H9 (cell line): ENCODE results near the gene HECW1. TPM values are rescaled to one million over a fixed set of nuclear protein-coding genes. Genes with fewer than 3 reads are reported as not detected.

Experiments used
- DNase-seq: peaks from one replicate; pipeline ENCODE4 v3.0.0-alpha.2; 2017
- H2AFZ ChIP-seq: one replicate; pipeline ENCODE4 v1.6.1; 2013; ENCODE audit warnings: mild to moderate bottlenecking, low read length, control low read depth, moderate library complexity
- H2AK5ac ChIP-seq: 2 replicates; pipeline ENCODE4 v1.6.1; 2013; ENCODE audit warnings: low read length, control low read depth, mixed read lengths; ENCODE audit not compliant: insufficient read length
- H2BK120ac ChIP-seq: one replicate; pipeline ENCODE4 v1.6.1; 2013; ENCODE audit warnings: low read depth, mild to moderate bottlenecking, low read length, control low read depth, inconsistent platforms; ENCODE audit not compliant: poor library complexity, severe bottlenecking
- H2BK12ac ChIP-seq: 2 replicates; pipeline ENCODE4 v1.6.1; 2013; ENCODE audit warnings: low read length, control low read depth, mixed read lengths, low read depth; ENCODE audit not compliant: insufficient read length
- H2BK15ac ChIP-seq: 2 replicates; pipeline ENCODE4 v1.6.1; 2013; ENCODE audit warnings: low read depth, low read length, control low read depth
- H2BK20ac ChIP-seq: one replicate; pipeline ENCODE4 v1.6.1; 2013; ENCODE audit warnings: low read depth, mild to moderate bottlenecking, low read length, control low read depth, inconsistent platforms; ENCODE audit not compliant: poor library complexity, severe bottlenecking
- H2BK5ac ChIP-seq: 2 replicates; pipeline ENCODE4 v1.6.1; 2013; ENCODE audit warnings: low read length, control low read depth, mixed read lengths; ENCODE audit not compliant: insufficient read length
- H3K14ac ChIP-seq: 2 replicates; pipeline ENCODE4 v1.6.1; 2013; ENCODE audit warnings: low read length, control low read depth; ENCODE audit not compliant: insufficient read depth
- H3K18ac ChIP-seq: 2 replicates; pipeline ENCODE4 v1.6.1; 2013; ENCODE audit warnings: low read depth, mild to moderate bottlenecking, mixed read lengths, low read length, control low read depth; ENCODE audit not compliant: insufficient read length
- H3K23ac ChIP-seq: 2 replicates; pipeline ENCODE4 v1.6.1; 2013; ENCODE audit warnings: low read length, control low read depth, mixed read lengths, low read depth; ENCODE audit not compliant: insufficient read length
- H3K23me2 ChIP-seq: 2 replicates; pipeline ENCODE4 v1.6.1; 2013; ENCODE audit warnings: low read depth, mild to moderate bottlenecking, mixed read lengths, low read length, control low read depth; ENCODE audit not compliant: insufficient read length, poor library complexity, severe bottlenecking
- H3K27ac ChIP-seq: 2 replicates; pipeline ENCODE4 v1.5.1; 2013; ENCODE audit warnings: low read length, control low read depth, mixed read lengths, low read depth; ENCODE audit not compliant: insufficient read length
- H3K27me3 ChIP-seq: 2 replicates; pipeline ENCODE4 v1.6.1; 2013; ENCODE audit warnings: low read length, control low read depth, inconsistent platforms; ENCODE audit not compliant: insufficient read depth
- H3K4ac ChIP-seq: 2 replicates; pipeline ENCODE4 v1.6.1; 2013; ENCODE audit warnings: low read depth, mild to moderate bottlenecking, control low read depth, inconsistent platforms, low read length, moderate library complexity
- H3K4me1 ChIP-seq: 2 replicates; pipeline ENCODE4 v1.6.1; 2013; ENCODE audit warnings: low read length, control low read depth, inconsistent platforms; ENCODE audit not compliant: insufficient read depth
- H3K4me2 ChIP-seq: 2 replicates; pipeline ENCODE4 v1.6.1; 2013; ENCODE audit warnings: low read length, control low read depth, mixed read lengths; ENCODE audit not compliant: insufficient read length, insufficient read depth
- H3K56ac ChIP-seq: 2 replicates; pipeline ENCODE4 v1.6.1; 2013; ENCODE audit warnings: low read depth, mild to moderate bottlenecking, mixed read lengths, low read length, control low read depth; ENCODE audit not compliant: insufficient read length
- H3K79me1 ChIP-seq: 2 replicates; pipeline ENCODE4 v1.6.1; 2013; ENCODE audit warnings: low read depth, mild to moderate bottlenecking, moderate library complexity, low read length, control low read depth, inconsistent platforms; ENCODE audit not compliant: insufficient read depth, poor library complexity, severe bottlenecking
- H3K79me2 ChIP-seq: 2 replicates; pipeline ENCODE4 v1.6.1; 2013; ENCODE audit warnings: low read length, control low read depth, inconsistent platforms; ENCODE audit not compliant: insufficient read depth
- H3K9ac ChIP-seq: 2 replicates; pipeline ENCODE4 v1.6.1; 2013; ENCODE audit warnings: low read length, control low read depth, mixed read lengths; ENCODE audit not compliant: insufficient read length; ENCODE audit errors: extremely low read depth
- H3K9me3 ChIP-seq: one replicate; pipeline ENCODE4 v1.6.1; 2013; ENCODE audit warnings: low read depth, low read length, inconsistent platforms; ENCODE audit not compliant: control insufficient read depth
- H3T11ph ChIP-seq: one replicate; pipeline ENCODE4 v1.6.1; 2013; ENCODE audit warnings: mild to moderate bottlenecking, low read length, control low read depth, inconsistent platforms
- H4K20me1 ChIP-seq: one replicate; pipeline ENCODE4 v1.6.1; 2013; ENCODE audit not compliant: control insufficient read depth, insufficient read length, insufficient read depth
- H4K5ac ChIP-seq: 2 replicates; pipeline ENCODE4 v1.6.1; 2013; ENCODE audit warnings: low read depth, mild to moderate bottlenecking, mixed read lengths, low read length, control low read depth; ENCODE audit not compliant: insufficient read length
- H4K8ac ChIP-seq: replicated peaks from 2 replicates; pipeline ENCODE4 v1.6.1; 2013; ENCODE audit warnings: low read length, control low read depth, mixed read lengths, low read depth; ENCODE audit not compliant: insufficient read length
- H4K91ac ChIP-seq: 2 replicates; pipeline ENCODE4 v1.6.1; 2013; ENCODE audit warnings: low read depth, mild to moderate bottlenecking, moderate library complexity, mixed read lengths, low read length, control low read depth; ENCODE audit not compliant: insufficient read length
- H3K27ac Mint-ChIP-seq, 3 experiments: 2 replicates in 2 of 3; 3 replicates in 1 of 3; pipeline ENCODE4 v1.8.0; 2020 to 2021; ENCODE audit warnings: mixed read lengths in 3 of 3, mild to moderate bottlenecking in 1 of 3, moderate library complexity in 1 of 3
- H3K27me3 Mint-ChIP-seq: 2 replicates; pipeline ENCODE4 v1.8.0; 2021; ENCODE audit warnings: low read depth, mild to moderate bottlenecking, moderate library complexity, mixed read lengths
- H3K36me3 Mint-ChIP-seq, 3 experiments: 2 replicates in 2 of 3; 3 replicates in 1 of 3; pipeline ENCODE4 v1.8.0; 2020 to 2021; ENCODE audit warnings: low read depth in 3 of 3, mixed read lengths in 3 of 3; ENCODE audit not compliant: insufficient read depth in 1 of 3
- H3K4me1 Mint-ChIP-seq, 2 experiments: 2 replicates each; pipeline ENCODE4 v1.8.0; 2020; ENCODE audit warnings: mixed read lengths in 2 of 2
- H3K4me3 Mint-ChIP-seq, 2 experiments: 2 replicates in 1 of 2; 3 replicates in 1 of 2; pipeline ENCODE4 v1.8.0; 2020 to 2021; ENCODE audit warnings: mild to moderate bottlenecking in 2 of 2, mixed read lengths in 2 of 2, moderate library complexity in 1 of 2
- H3K9me3 Mint-ChIP-seq, 2 experiments: 2 replicates in 1 of 2; 3 replicates in 1 of 2; pipeline ENCODE4 v1.8.0; 2020; ENCODE audit warnings: mild to moderate bottlenecking in 2 of 2, mixed read lengths in 2 of 2, moderate library complexity in 1 of 2
- WGBS: extraction: QIAGEN DNeasy Blood & Tissue Kit; methylation state at CpG from one replicate; pipeline ENCODE4 v1.1.7; 2013; ENCODE audit warnings: missing lambda C conversion rate, low lambda C conversion rate, mixed read lengths; ENCODE audit not compliant: insufficient read length; ENCODE audit errors: extremely low coverage; 5-methylcytosine and 5-hydroxymethylcytosine counted together
- total RNA-seq: library from RNA; stranded (reverse); gene quantifications from 2 replicates; pipeline ENCODE4 v1.2.1, GENCODE V29; 2021
- TF ChIP-seq, protein P1 (sequence below): fragments of 200-600 bp; sonication (generic); conservative IDR thresholded peaks from 3 replicates; pipeline ENCODE4 v1.8.0; 2021; ENCODE audit warnings: antibody characterized with exemption, mild to moderate bottlenecking

The HECW1 gene
- total RNA-seq, 1 experiment from 2014 or later, result 5.0 TPM

DNA sequence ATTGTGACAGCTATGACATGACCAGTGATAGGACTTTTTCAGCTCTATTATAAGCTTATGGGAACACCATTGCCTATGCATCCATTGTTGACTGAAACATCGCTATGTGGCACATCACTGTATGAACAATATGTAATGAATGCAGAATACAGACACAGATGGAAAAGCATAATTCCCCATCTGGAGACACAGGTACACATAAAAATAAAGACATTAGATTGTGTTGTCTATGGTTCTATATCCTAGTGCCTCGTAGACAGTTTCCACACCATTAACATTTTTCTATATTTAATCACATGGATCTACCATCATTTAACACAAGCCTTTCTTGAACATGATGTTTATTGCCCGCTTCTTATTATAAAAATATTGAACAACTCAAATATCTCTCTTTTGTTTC, 374.2 kb downstream of the HECW1 start:
- Mint-ChIP-seq H3K27me3 (no peaks in the 10 kb centered on the region), H3K27ac (no peak overlapping the region), H3K9me3 (no peaks in the 10 kb centered on the region), H3K4me1 (peaks cover 2 to 5% of the 10 kb centered on the region in 2 experiments; a peak in 2 of 4 replicates), H3K4me3 (no peak overlapping the region), H3K36me3 (no peaks in the 10 kb centered on the region)
- no peak overlapping the region for H3K23ac ChIP-seq
- no peak overlapping the region for H3K9ac ChIP-seq
- TF ChIP-seq, protein P1, sequence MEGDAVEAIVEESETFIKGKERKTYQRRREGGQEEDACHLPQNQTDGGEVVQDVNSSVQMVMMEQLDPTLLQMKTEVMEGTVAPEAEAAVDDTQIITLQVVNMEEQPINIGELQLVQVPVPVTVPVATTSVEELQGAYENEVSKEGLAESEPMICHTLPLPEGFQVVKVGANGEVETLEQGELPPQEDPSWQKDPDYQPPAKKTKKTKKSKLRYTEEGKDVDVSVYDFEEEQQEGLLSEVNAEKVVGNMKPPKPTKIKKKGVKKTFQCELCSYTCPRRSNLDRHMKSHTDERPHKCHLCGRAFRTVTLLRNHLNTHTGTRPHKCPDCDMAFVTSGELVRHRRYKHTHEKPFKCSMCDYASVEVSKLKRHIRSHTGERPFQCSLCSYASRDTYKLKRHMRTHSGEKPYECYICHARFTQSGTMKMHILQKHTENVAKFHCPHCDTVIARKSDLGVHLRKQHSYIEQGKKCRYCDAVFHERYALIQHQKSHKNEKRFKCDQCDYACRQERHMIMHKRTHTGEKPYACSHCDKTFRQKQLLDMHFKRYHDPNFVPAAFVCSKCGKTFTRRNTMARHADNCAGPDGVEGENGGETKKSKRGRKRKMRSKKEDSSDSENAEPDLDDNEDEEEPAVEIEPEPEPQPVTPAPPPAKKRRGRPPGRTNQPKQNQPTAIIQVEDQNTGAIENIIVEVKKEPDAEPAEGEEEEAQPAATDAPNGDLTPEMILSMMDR, result no peak
- no peak overlapping the region for H3K14ac ChIP-seq
- DNase-seq, result no peak
- no peak overlapping the region for H2BK15ac ChIP-seq
- no peak overlapping the region for H4K8ac ChIP-seq
- no peak overlapping the region for H2BK12ac ChIP-seq
- H3K27me3 ChIP-seq, result no peaks in the 10 kb centered on the region
- no peak overlapping the region for H4K91ac ChIP-seq
- H3K4me1 ChIP-seq, result peaks cover 4% of the 10 kb centered on the region; the same call in 1 of the 2 replicates
- H3K56ac ChIP-seq, result no peak overlapping the region
- H3K79me1 ChIP-seq, result no peaks in the 10 kb centered on the region
- H4K20me1 ChIP-seq, result no peaks in the 10 kb centered on the region
- H2BK5ac ChIP-seq, result no peak overlapping the region
- H3K4me2 ChIP-seq, result no peak overlapping the region
- no peaks in the 10 kb centered on the region for H3K23me2 ChIP-seq
- H3K18ac ChIP-seq, result no peak overlapping the region
- no peaks in the 10 kb centered on the region for H3K9me3 ChIP-seq
- H3K4ac ChIP-seq, result no peak overlapping the region
- no peak overlapping the region for H2BK20ac ChIP-seq
- H3K27ac ChIP-seq, result no peak overlapping the region
- no peak overlapping the region for H2BK120ac ChIP-seq
- no peak overlapping the region for H2AK5ac ChIP-seq
- H2AFZ ChIP-seq, result no peak overlapping the region
- no peak overlapping the region for H3T11ph ChIP-seq
- no peak overlapping the region for H4K5ac ChIP-seq
- H3K79me2 ChIP-seq, result no peaks in the 10 kb centered on the region
- no CpG with 5 or more reads among the region's 3 CpGs for WGBS
